Suprapubic skin (tissue), 3 donors: Measurements from ENCODE around the gene OLFM1.

Experiments
- EP300 ChIP-seq: sonication (generic); formaldehyde crosslinking; IDR thresholded peaks from one replicate; pipeline ENCODE4 v1.6.1; 2017; ENCODE audit warnings: antibody characterized with exemption
- TF ChIP-seq, protein P1 (sequence below), 2 donors: fragments of 200-600 bp in 1 of 2; fragments of 450-650 bp in 1 of 2; sonication (generic) in 1 of 2; IDR thresholded peaks; one replicate each; pipeline ENCODE4 v1.5.1; 2016 to 2019; ENCODE audit warnings: antibody characterized with exemption in 2 of 2, mild to moderate bottlenecking in 1 of 2, moderate library complexity in 1 of 2

DNA sequence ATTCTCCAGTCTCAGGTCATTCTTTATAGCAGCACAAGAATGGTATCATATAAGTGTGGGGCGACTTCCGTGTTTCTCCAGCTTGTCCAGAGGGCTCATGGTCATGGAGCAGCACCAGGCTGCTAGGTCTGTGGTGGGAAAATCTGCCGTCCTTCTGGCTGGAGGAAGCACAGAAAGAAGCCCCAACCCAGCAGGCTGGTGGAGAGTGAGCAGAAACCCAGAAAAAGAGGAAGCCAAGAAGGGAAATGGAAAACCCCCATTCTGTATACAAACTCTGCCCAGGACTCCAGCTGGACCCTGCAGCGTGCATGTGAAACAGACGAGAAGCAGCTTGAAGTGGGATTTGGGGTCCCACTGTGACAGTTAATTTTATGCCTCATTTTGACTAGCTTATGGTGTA lies 34.3 kb upstream of the OLFM1 start:
- TF ChIP-seq, protein P1, sequence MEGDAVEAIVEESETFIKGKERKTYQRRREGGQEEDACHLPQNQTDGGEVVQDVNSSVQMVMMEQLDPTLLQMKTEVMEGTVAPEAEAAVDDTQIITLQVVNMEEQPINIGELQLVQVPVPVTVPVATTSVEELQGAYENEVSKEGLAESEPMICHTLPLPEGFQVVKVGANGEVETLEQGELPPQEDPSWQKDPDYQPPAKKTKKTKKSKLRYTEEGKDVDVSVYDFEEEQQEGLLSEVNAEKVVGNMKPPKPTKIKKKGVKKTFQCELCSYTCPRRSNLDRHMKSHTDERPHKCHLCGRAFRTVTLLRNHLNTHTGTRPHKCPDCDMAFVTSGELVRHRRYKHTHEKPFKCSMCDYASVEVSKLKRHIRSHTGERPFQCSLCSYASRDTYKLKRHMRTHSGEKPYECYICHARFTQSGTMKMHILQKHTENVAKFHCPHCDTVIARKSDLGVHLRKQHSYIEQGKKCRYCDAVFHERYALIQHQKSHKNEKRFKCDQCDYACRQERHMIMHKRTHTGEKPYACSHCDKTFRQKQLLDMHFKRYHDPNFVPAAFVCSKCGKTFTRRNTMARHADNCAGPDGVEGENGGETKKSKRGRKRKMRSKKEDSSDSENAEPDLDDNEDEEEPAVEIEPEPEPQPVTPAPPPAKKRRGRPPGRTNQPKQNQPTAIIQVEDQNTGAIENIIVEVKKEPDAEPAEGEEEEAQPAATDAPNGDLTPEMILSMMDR (IDR thresholded peaks at IDR 0.05) = no peak
- no peak for TF ChIP-seq EP300
